SH-SY5Y (cell line): ENCODE measurements around the gene UQCRQ.

ENCODE experiments used
- GATA2 ChIP-seq: IDR thresholded peaks from 2 replicates; pipeline ENCODE4 v1.6.1; 2011; ENCODE audit warnings: mild to moderate bottlenecking, low read depth, low read length
- GATA3 ChIP-seq: IDR thresholded peaks from 2 replicates; pipeline ENCODE4 v1.6.1; 2011; ENCODE audit warnings: low read depth, mild to moderate bottlenecking, low read length, moderate library complexity

DNA sequence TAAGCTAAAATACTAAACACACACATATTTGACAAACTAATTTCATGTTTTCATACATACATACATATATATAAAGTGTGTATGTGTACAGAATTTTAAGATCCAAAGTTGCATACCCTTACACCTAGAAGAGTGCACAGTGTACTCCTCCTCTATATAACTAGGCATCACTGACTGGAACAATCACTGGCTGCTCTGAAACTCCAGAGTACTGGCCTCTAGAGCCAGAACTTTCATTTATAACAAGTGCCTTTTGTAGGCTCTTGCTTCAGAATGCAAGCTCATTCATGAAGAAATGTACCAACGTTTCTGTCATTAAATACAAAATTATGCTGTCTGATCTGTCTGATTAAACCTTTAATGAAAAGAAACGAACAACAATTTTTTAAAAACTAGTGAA, 11.0 kb downstream of the UQCRQ start:
- TF ChIP-seq GATA3 = no peak
- no peak for TF ChIP-seq GATA2
